PC-9 (cell line): ENCODE results near the gene TBC1D22A. TPM values are rescaled to one million over a fixed set of nuclear protein-coding genes. Genes with fewer than 3 reads are reported as not detected.

ENCODE experiments used
- BruUV-seq: library from RNA; stranded (reverse); fragments of 400-500 nt; replicated peaks from 2 replicates; lab custom pipeline; 2021; lab: Mats Ljungman, UMichigan
- CTCF ChIA-PET: fragments of 300-600 bp; sonication (Branson Sonifier 250); formaldehyde crosslinking; loops from one replicate; lab custom pipeline; 2022; ENCODE audit warnings: antibody characterized with exemption; lab: Charles Lee
- POLR2A ChIA-PET: fragments of 300-600 bp; sonication (Branson Sonifier 250); formaldehyde crosslinking; loops from one replicate; lab custom pipeline; 2022; ENCODE audit warnings: antibody characterized with exemption; ENCODE audit not compliant: unreplicated experiment; lab: Charles Lee
- DNase-seq, 2 experiments: peaks; one replicate each; pipeline versions ENCODE4 v3.0.0 to v3.0.0-alpha.2; 2015 to 2022; ENCODE audit warnings: mixed read lengths in 1 of 2
- H2AFZ ChIP-seq: fragments of 200-600 bp; sonication (generic); 2 replicates; pipeline ENCODE4 v1.8.1; 2017; ENCODE audit warnings: antibody characterized with exemption
- H3F3A ChIP-seq: fragments of 200-600 bp; sonication (generic); 2 replicates; pipeline ENCODE4 v1.8.1; 2017; ENCODE audit warnings: antibody characterized with exemption, mild to moderate bottlenecking, low read depth; ENCODE audit not compliant: insufficient read depth
- H3K27ac ChIP-seq: fragments of 200-600 bp; sonication (generic); 2 replicates; pipeline ENCODE4 v1.6.1; 2016; ENCODE audit warnings: mixed run types
- H3K27me3 ChIP-seq: fragments of 200-600 bp; sonication (generic); 2 replicates; pipeline ENCODE4 v1.6.1; 2016; ENCODE audit warnings: low read depth, mixed run types; ENCODE audit not compliant: insufficient read depth
- H3K36me3 ChIP-seq: fragments of 200-600 bp; sonication (generic); 2 replicates; pipeline ENCODE4 v1.6.1; 2016; ENCODE audit warnings: low read depth, mixed run types
- H3K4me1 ChIP-seq: fragments of 200-600 bp; sonication (generic); replicated peaks from 2 replicates; pipeline ENCODE4 v1.6.1; 2016; ENCODE audit warnings: mixed run types; ENCODE audit not compliant: insufficient read depth
- H3K4me2 ChIP-seq: fragments of 200-600 bp; sonication (generic); 2 replicates; pipeline ENCODE4 v1.6.1; 2017; ENCODE audit warnings: mixed run types
- H3K4me3 ChIP-seq: fragments of 200-600 bp; sonication (generic); 2 replicates; pipeline ENCODE4 v1.6.1; 2016; ENCODE audit warnings: mixed run types
- H3K79me2 ChIP-seq: fragments of 200-600 bp; sonication (generic); 2 replicates; pipeline ENCODE4 v1.6.1; 2017; ENCODE audit warnings: low read depth, mixed run types
- H3K9me2 ChIP-seq: fragments of 200-600 bp; sonication (generic); 2 replicates; pipeline ENCODE4 v1.8.1; 2017; ENCODE audit warnings: mild to moderate bottlenecking; ENCODE audit not compliant: insufficient read depth
- H3K9me3 ChIP-seq: fragments of 200-600 bp; sonication (generic); 2 replicates; pipeline ENCODE4 v1.8.1; 2016; ENCODE audit warnings: low read depth; ENCODE audit not compliant: insufficient read depth
- H4K20me1 ChIP-seq: fragments of 200-600 bp; sonication (generic); 2 replicates; pipeline ENCODE4 v1.8.1; 2017; ENCODE audit not compliant: insufficient read depth
- CTCF ChIP-seq: fragments of 200-600 bp; sonication (generic); conservative IDR thresholded peaks from 2 replicates; pipeline ENCODE4 v1.6.1; 2017; ENCODE audit warnings: mixed run types, antibody characterized with exemption, mild to moderate bottlenecking, moderate library complexity
- EZH2 ChIP-seq: fragments of 200-600 bp; sonication (generic); IDR thresholded peaks from 2 replicates; pipeline ENCODE4 v1.8.0; 2017; ENCODE audit warnings: antibody characterized with exemption, low read depth
- intact Hi-C: fragments of 100-400 bp; cut with micrococcal nuclease; formaldehyde crosslinking; loops from one replicate; pipeline ENCODE4 v1.10.0; 2022; ENCODE audit not compliant: unreplicated experiment
- total RNA-seq: library from RNA; stranded (reverse); gene quantifications from 2 replicates; pipeline ENCODE4 v1.2.3, GENCODE V29; 2021

Gene TBC1D22A
- total RNA-seq, 1 experiment from 2014 or later = 40.3 TPM

DNA sequence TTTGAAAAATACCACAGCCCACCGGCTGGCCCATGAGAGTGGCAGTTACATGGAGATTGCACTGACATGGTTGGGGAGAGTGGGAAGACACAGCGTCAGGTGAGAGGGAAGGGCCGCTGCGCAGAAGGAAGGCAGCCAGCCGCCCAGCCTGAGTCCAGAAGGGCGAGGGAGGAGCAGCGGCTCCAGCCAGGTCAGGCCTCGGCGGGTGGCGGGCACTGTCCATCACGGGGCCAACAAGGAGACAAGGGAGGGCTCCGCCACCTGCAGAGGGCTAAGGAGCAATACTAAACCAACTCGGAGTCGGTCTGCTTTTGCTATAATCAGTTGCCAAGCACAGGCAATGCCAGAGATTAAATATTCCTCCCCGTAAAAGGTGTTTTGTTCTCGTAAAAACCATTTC is 384.5 kb downstream of the TBC1D22A start:
- BruUV-seq = no TSS peak

GRCh38 chr22:47147572-47147971 is 385.1 kb downstream of the TBC1D22A start:
- no TSS peak for BruUV-seq
- H3K27ac ChIP-seq = no peak overlapping the region
- no peak for DNase-seq
- TF ChIP-seq CTCF (no peak), EZH2 (no peak)
- no peaks in the 10 kb centered on the region for H3K79me2 ChIP-seq
- H3K4me3 ChIP-seq = no peak overlapping the region
- H4K20me1 ChIP-seq = peaks cover 28% of the 10 kb centered on the region
- ChIA-PET POLR2A (no interaction called here), CTCF (no interaction called here)
- H3K4me2 ChIP-seq = no peak overlapping the region
- peaks cover 6% of the 10 kb centered on the region; the same call in 1 of the 2 replicates for H3K4me1 ChIP-seq
- no peaks in the 10 kb centered on the region for H3K27me3 ChIP-seq
- H3K36me3 ChIP-seq = no peaks in the 10 kb centered on the region
- H2AFZ ChIP-seq = no peak overlapping the region
- intact Hi-C loops = no loop called here
- no peaks in the 10 kb centered on the region for H3K9me2 ChIP-seq
- no peaks in the 10 kb centered on the region for H3F3A ChIP-seq
- H3K9me3 ChIP-seq = no peaks in the 10 kb centered on the region

More for the DNA sequence above, 384.5 kb downstream of the TBC1D22A start:
- no peaks in the 10 kb centered on the region for H3F3A ChIP-seq
- H3K79me2 ChIP-seq = no peaks in the 10 kb centered on the region
- no peaks in the 10 kb centered on the region for H3K9me2 ChIP-seq
- ChIA-PET CTCF (no interaction called here), POLR2A (no interaction called here)
- peaks cover 28% of the 10 kb centered on the region for H4K20me1 ChIP-seq
- no peaks in the 10 kb centered on the region for H3K9me3 ChIP-seq
- DNase-seq = no peak
- no peak overlapping the region for H3K4me3 ChIP-seq
- H3K27ac ChIP-seq = no peak overlapping the region
- no peak for TF ChIP-seq CTCF
- TF ChIP-seq EZH2 = no peak
- intact Hi-C loops = no loop called here
- H3K36me3 ChIP-seq = no peaks in the 10 kb centered on the region
- no peaks in the 10 kb centered on the region for H3K27me3 ChIP-seq
- H3K4me2 ChIP-seq = no peak overlapping the region
- no peak overlapping the region for H2AFZ ChIP-seq
- H3K4me1 ChIP-seq = peaks cover 6% of the 10 kb centered on the region; the same call in 1 of the 2 replicates

DNA sequence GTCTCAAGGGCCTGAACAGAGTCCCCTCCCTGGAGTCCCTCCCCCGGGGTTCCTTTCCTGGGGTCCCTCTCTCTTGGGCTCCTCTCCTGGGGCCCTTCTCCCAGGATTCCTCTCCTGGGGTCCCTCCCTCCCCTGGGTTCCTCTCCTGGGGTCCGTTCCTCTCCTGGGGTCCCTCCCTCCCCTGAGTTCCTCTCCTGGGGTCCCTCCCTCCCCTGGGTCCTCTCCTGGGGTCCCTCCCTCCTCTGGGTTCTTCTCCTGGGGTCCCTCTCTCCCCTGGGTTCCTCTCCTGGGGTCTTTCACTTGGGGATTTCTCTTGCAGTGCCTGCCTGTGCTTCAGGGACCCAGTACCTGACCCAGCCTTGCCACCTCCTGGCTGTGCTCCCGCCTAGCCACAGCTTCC is 386.1 kb downstream of the TBC1D22A start:
- H2AFZ ChIP-seq = no peak overlapping the region
- intact Hi-C loops = no loop called here
- CTCF ChIA-PET = no interaction called here

More for the DNA sequence above, 386.1 kb downstream of the TBC1D22A start:
- Histone ChIP-seq H3K4me3 (no peak overlapping the region), H3K27me3 (no peaks in the 10 kb centered on the region), H3K4me1 (peaks cover 6% of the 10 kb centered on the region; the same call in 1 of the 2 replicates), H3K36me3 (no peaks in the 10 kb centered on the region), H3F3A (no peaks in the 10 kb centered on the region), H3K4me2 (no peak overlapping the region), H3K9me2 (no peaks in the 10 kb centered on the region), H3K9me3 (no peaks in the 10 kb centered on the region), H3K27ac (no peak overlapping the region), H4K20me1 (peaks cover 32% of the 10 kb centered on the region), H3K79me2 (no peaks in the 10 kb centered on the region)
- TF ChIP-seq EZH2 = no peak
- TF ChIP-seq CTCF = no peak
- BruUV-seq = no TSS peak
- POLR2A ChIA-PET = no interaction called here
- DNase-seq = no peak
